Stimulated activated CD4-positive, alpha-beta T cell treated with anti-CD3 and anti-CD28 coated beads, Interleukin-2, amount 100 ng/mL, for 4 hours (primary cell): ENCODE data around the gene ACOT12.
"Not testable (repeated sequence)": the region's sequence is repeated elsewhere in the genome, so short reads cannot be mapped to it uniquely, and the experiment has no call there.

Source experiments
- DNase-seq: peaks from one replicate; pipeline ENCODE4 v3.0.0-alpha.2; 2020; ENCODE audit warnings: low read depth

Gene ACOT12

DNA sequence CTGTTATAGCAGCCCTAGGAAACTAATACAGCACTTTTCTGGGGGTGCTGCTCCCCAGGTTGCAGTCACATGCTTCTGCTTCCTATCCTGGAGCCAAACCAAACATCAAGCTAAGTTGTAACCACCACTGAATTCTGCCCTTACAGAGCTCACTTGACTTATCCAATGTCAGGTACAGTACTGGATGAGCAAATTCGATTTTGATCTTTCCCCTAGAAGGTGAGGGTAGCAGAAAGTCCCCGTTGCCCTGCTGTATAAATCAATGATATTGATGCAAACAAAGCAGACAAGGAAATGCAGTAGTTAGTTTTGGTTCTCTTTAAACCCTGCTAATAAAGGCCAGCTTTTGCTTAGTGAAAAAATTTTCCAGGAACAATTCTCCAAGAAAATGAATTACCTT is 56.1 kb downstream of the ACOT12 start:
- DNase-seq: no peak

DNA sequence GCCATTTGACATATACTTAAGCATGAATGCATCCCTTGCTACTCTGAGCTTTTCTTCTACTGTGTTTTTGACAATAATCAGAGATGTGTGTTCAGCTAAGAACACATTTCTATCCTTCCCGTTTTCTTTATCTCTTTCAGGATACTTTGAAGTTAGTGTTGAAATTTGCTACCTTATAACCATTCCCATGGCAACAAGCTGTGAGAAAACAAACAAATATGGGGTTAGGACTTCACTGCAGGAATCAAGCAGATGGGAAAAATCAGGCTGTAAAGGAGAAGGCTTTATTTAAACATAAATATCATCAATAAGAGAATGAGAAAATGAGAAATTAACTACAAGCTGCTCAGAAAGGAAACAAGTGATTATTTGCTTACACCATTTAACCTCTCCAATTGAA is 57.4 kb downstream of the ACOT12 start:
- DNase-seq: no peak

- DNase-seq: no peak
Measured at GRCh38 chr5:81335946-81336345, 58.0 kb downstream of the ACOT12 start.

DNA sequence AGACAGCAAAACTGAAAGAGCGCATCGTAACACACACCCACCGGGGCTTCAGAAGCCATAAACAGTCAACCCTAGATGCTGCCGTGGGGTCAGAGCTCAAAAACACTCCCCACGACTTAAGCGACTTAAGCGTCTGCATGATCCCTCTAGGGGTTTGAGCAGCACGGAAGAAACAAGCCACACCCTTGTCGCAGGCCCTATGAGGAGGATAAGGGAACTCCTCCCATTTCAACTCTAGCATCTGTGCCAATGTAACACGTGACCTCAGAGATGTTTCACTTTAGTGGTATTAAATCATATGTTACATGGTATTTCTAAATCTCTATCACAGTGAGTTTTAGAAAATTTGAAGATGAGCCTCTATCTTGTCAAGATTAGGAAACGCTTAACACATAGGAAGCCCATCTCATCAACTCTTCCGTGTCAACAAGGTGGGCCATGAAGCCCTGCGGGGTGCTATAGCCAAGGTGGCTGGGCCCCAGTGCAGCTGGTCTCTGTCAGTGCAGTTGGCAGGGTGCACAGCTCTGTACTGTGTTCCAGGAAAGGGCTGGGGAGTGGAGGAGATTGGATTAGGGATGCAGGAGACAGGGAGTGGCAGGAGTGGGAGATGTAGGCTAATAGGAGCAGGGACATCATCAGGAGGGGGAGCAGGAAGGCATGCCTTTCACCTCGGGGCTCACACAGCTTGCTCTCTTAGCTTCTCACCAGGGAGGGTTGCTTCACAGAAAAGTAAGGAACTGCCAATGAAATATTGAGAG is 59.5 kb downstream of the ACOT12 start:
- no peak for DNase-seq

DNA sequence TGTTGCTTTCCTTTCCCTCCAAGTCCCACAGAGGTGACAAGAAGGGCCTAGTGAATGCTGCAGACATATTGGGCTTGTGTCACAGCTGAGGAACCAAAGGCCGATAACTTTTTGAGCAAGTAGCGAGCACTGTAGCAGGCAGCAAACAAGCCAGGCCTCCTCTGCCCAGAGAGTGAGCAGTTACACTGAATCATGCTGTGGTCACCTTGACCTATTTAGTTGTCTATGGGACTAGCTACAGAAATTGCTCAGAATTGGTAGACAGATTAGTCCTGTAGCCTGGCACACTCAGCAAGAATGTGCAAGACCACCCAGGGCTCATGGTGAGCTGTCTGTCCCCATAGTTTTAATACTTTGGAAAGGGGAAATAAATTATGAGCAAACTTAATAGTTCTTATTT is 67.4 kb downstream of the ACOT12 start:
- DNase-seq: no peak

- no peak for DNase-seq
Measured at GRCh38 chr5:81317536-81317935, 76.4 kb downstream of the ACOT12 start.

- no peak for DNase-seq
Measured at GRCh38 chr5:81316571-81316970, 77.4 kb downstream of the ACOT12 start.

- no peak for DNase-seq
Measured at GRCh38 chr5:81315830-81316229, 78.1 kb downstream of the ACOT12 start.

DNA sequence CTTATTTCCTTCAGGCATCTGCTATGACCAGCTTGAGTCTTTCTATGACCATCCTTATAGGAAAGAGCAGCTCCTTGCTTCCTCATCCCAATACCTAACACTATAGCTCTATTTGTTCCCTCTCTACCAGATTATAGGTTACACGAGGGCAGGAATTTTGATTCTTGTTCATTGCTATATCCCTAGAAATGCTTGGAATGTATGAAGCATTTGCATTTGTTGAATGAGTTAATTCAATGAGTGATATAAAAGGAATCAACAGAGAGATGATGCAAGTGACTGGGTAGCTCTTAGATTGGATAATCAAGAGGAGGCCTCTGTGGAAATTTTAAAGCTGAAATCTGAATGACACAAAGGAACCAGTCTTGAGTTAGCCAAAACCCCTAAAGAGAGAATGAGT is 78.6 kb downstream of the ACOT12 start:
- DNase-seq: no peak

GRCh38 chr5:81314581-81314980 is 79.4 kb downstream of the ACOT12 start:
- DNase-seq: no peak

- no peak for DNase-seq
Measured at GRCh38 chr5:81313686-81314085, 80.2 kb downstream of the ACOT12 start.

- no peak for DNase-seq
Measured at GRCh38 chr5:81313278-81313677, 80.7 kb downstream of the ACOT12 start.

- no peak for DNase-seq
Measured at GRCh38 chr5:81310402-81311063, 83.4 kb downstream of the ACOT12 start.

- DNase-seq: no peak
Measured at GRCh38 chr5:81308836-81309235, 85.1 kb downstream of the ACOT12 start.

DNA sequence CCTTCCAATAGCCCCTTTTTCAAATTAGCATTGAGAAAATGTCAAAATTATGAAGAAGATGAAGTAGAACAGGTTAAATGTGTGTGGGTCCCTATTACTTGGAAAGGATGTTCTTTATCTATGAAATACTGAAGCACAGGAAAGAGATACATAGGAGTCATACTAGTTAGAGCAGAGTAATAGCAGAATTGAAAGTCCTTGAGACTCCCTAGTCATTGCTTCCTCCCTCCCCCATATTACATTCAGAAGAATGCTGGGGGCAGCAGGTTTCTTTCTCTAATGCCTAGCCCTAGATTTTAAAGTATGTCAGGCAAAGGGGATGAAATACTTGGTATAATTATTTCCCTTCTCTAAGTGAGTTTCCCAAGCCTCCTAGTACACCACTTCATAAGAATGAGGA is 88.1 kb downstream of the ACOT12 start:
- no peak for DNase-seq

DNA sequence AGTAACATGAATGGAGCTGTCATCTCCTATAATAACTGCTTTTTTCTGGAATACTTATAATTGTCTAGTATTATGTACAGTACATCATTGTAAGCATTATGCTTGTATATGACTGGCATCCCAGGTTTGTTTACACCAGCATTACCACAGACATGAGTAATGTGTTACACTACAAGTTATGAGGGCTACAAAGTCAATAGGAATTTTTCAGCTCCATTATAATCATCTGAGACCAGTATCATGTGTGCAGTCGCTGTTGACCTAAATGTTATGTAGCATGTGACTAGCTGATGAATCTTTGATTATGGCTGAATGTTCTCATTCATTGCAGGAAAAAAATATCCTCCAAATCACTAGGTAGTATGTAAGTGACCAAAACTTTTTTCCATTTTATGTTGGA is 90.4 kb downstream of the ACOT12 start:
- DNase-seq: no peak

DNA sequence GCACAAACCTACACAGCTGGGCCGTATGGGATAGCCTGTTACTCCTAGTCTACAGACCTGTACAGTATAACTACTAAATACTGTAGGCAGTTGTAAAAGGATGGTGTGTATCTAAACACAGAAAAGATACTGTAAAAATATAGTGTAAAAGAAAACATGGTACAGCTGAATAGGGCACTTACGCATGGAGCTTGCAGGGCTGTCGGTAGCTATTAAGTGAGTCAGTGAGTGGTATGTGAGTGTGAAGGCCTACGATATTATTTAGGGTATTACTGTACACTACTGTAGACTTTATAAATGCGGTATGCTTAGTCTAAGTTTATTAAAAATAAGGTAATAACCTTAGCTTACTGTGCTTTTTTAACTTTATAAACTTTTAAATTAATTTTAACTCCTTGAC is 91.3 kb downstream of the ACOT12 start:
- DNase-seq: no peak

DNA sequence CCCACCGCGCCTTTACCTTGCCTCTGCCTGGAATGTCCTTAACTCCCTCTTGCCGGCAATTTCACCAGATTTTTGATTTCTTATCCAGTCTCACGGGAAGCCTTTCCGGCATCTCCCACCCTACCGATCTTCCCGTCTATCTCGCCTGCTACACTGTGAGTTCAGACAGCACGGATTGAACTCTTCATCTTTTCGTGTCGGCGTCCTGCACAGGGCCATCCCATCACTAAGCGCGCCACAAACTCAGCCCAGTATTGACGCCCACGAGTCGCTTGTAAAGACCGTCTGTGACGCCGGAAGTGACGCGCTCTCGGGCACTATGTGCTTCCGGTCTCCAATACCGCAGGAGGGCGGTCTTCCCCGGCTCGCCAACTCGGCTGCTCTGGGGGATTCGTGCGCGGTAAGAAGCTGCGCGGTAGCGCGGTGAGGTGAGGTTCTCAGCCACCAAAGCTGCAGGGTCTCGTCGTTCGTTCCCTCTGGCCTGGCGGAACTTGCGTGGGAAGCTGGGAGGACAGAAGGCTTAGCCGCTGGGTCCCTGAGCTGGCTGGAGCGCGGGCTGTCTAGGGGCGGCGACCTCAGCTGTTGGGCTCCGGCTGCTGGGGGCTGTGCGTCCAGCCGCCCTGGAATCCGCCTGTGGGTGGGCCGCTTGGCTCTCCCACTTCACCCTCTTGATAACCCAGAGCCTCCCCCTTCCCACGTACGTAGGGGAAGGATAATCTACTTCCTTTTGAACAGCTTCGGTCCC is 92.5 kb downstream of the ACOT12 start, which contains the start of gene ZCCHC9:
Gene ZCCHC9, plus strand, starts transcription at position 317 of the 745 bp plus-strand sequence. CDS start 3,171 bp downstream, outside the sequence.
- DNase-seq: peak; percentile 88

GRCh38 chr5:81300921-81301270 is 93.0 kb downstream of the ACOT12 start:
- DNase-seq: no peak

GRCh38 chr5:81297531-81297930 is 96.4 kb downstream of the ACOT12 start:
- no peak for DNase-seq

DNA sequence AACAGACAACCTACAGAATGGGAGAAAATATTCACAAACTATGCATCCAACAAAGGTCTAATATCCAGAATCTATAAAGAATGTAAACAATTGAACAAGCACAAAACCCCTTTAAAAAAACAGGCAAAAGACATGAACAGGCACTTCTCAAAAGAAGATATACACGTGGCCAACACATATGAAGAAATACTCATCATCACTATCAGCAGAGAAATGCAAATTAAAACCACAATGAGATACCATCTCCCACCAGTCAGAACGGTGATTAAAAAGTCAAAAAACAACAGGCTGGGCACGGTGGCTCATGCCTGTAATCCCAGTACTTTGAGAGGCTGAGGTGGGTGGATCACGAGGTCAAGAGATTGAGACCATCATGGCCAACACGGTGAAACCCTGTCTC is 99.9 kb downstream of the ACOT12 start:
- not testable (repeated sequence) for DNase-seq

GRCh38 chr5:81292130-81292529 is 101.8 kb downstream of the ACOT12 start:
- DNase-seq: no peak

- no peak for DNase-seq
Measured at GRCh38 chr5:81290146-81290545, 103.8 kb downstream of the ACOT12 start.
